HepG2 (cell line): Measurements from ENCODE around the gene EDAR. TPM values are rescaled to one million over a fixed set of nuclear protein-coding genes. Genes with fewer than 3 reads are reported as not detected.

Source experiments
- ATAC-seq: fragments of 200-7000 bp; cut with Tn5 transposase; 3 replicates; pipeline ENCODE4 v1.9.1; 2020; ENCODE audit warnings: mild to moderate bottlenecking, moderate library complexity
- BruUV-seq: library from RNA; stranded (reverse); fragments of 400-500 nt; replicated peaks from 2 replicates; lab custom pipeline; 2021; lab: Mats Ljungman, UMichigan
- CTCF ChIA-PET: fragments of 300-600 bp; formaldehyde crosslinking; extraction: SDS; loops from one replicate; lab custom pipeline; 2021; ENCODE audit warnings: low total read pairs, inconsistent platforms, low intra/inter-chr PET ratio; lab: Yijun Ruan, JAX
- POLR2A ChIA-PET: fragments of 350-600 bp; sonication (Branson Sonifier 250); formaldehyde crosslinking; loops from one replicate; lab custom pipeline; 2020; ENCODE audit warnings: antibody characterized with exemption, inconsistent platforms; lab: Yijun Ruan, JAX
- DNase-seq: peaks from one replicate; pipeline ENCODE4 v3.0.0-alpha.2; 2015; ENCODE audit warnings: low spot score
- FAIRE-seq: peaks from 3 replicates; lab custom pipeline; 2011; peaks lifted over from hg19 to GRCh38; lab: Jason Lieb, UNC
- H2AFZ ChIP-seq: one replicate; pipeline ENCODE4 v1.6.1; 2011; ENCODE audit warnings: low read length, inconsistent platforms
- H3K27ac ChIP-seq: fragments of 300-600 bp; 3 replicates; pipeline ENCODE4 v1.8.0; 2011; ENCODE audit warnings: mixed run types, mild to moderate bottlenecking, mixed read lengths, low read length, inconsistent platforms; ENCODE audit not compliant: insufficient read depth; ENCODE audit errors: extremely low read length
- H3K27me3 ChIP-seq, 2 experiments: fragments of 200-600 bp in 1 of 2; 2 replicates in 1 of 2; 3 replicates in 1 of 2; pipeline versions ENCODE4 v1.6.0 to v1.8.0; 2011; ENCODE audit warnings: low read length in 2 of 2, mild to moderate bottlenecking in 2 of 2, moderate library complexity in 2 of 2, inconsistent platforms in 1 of 2; ENCODE audit not compliant: insufficient read depth in 2 of 2, control insufficient read depth in 1 of 2
- H3K36me3 ChIP-seq, 2 experiments: fragments of 200-600 bp in 1 of 2; replicated peaks in 1 of 2; 2 replicates in 1 of 2; 3 replicates in 1 of 2; pipeline versions ENCODE4 v1.5.1 to v1.8.0; 2011; ENCODE audit warnings: low read length in 2 of 2, inconsistent platforms in 1 of 2; ENCODE audit not compliant: insufficient read depth in 2 of 2, control insufficient read depth in 1 of 2
- H3K4me1 ChIP-seq: 2 replicates; pipeline ENCODE4 v1.5.1; 2012; ENCODE audit warnings: low read length, inconsistent platforms; ENCODE audit not compliant: insufficient read depth
- H3K4me2 ChIP-seq: 2 replicates; pipeline ENCODE4 v1.6.0; 2011; ENCODE audit warnings: low read depth, low read length, inconsistent platforms
- H3K4me3 ChIP-seq, 3 experiments: fragments of 200-600 bp in 1 of 3; sonication (generic), shearing (Covaris generic) in 1 of 3; replicated peaks in 1 of 3; 2 replicates each; pipeline ENCODE4 v1.5.1; 2011 to 2016; ENCODE audit warnings: low read length in 3 of 3, inconsistent platforms in 2 of 3, low read depth in 2 of 3, mild to moderate bottlenecking in 2 of 3, control low read depth in 1 of 3, mixed read lengths in 1 of 3; ENCODE audit not compliant: insufficient read depth in 1 of 3
- H3K79me2 ChIP-seq: one replicate; pipeline ENCODE4 v1.6.1; 2011; ENCODE audit warnings: low read length, inconsistent platforms; ENCODE audit not compliant: insufficient read depth
- H3K9ac ChIP-seq: 2 replicates; pipeline ENCODE4 v1.6.0; 2011; ENCODE audit warnings: mild to moderate bottlenecking, low read depth, low read length, inconsistent platforms; ENCODE audit not compliant: insufficient read depth
- H3K9me3 ChIP-seq: 2 replicates; pipeline ENCODE4 v1.5.1; 2012; ENCODE audit warnings: mild to moderate bottlenecking, low read length
- H4K20me1 ChIP-seq: 2 replicates; pipeline ENCODE4 v1.6.0; 2011; ENCODE audit warnings: inconsistent platforms, mild to moderate bottlenecking, low read length, moderate library complexity; ENCODE audit not compliant: insufficient read depth
- DZIP1 ChIP-seq: sonication (generic); formaldehyde crosslinking; IDR thresholded peaks from 2 replicates; pipeline ENCODE4 v1.5.0; 2020; ENCODE audit warnings: mild to moderate bottlenecking, missing genetic modification reagents
- FOXK2 ChIP-seq: fragments of 450-650 bp; IDR thresholded peaks from 2 replicates; pipeline ENCODE4 v1.6.1; 2016
- KLF13 ChIP-seq: sonication (generic); formaldehyde crosslinking; IDR thresholded peaks from 2 replicates; pipeline ENCODE4 v1.4.0; 2020; ENCODE audit warnings: mild to moderate bottlenecking, missing genetic modification reagents
- SMAD3 ChIP-seq: sonication (generic); formaldehyde crosslinking; IDR thresholded peaks from 2 replicates; pipeline ENCODE4 v1.4.0; 2020; ENCODE audit warnings: missing genetic modification reagents
- TOE1 ChIP-seq: sonication (generic); formaldehyde crosslinking; IDR thresholded peaks from 2 replicates; pipeline ENCODE4 v1.4.0; 2020; ENCODE audit warnings: mild to moderate bottlenecking, missing genetic modification reagents
- ZNF530 ChIP-seq: sonication (generic); formaldehyde crosslinking; IDR thresholded peaks from 2 replicates; pipeline ENCODE4 v1.5.0; 2020; ENCODE audit warnings: low read depth, mild to moderate bottlenecking, missing genetic modification reagents
- ZNF569 ChIP-seq: sonication (generic); formaldehyde crosslinking; IDR thresholded peaks from 2 replicates; pipeline ENCODE4 v1.5.0; 2020; ENCODE audit warnings: mild to moderate bottlenecking, missing genetic modification reagents, moderate library complexity, borderline replicate concordance
- ZNF879 ChIP-seq: sonication (generic); formaldehyde crosslinking; IDR thresholded peaks from 2 replicates; pipeline ENCODE4 v1.8.1; 2023; ENCODE audit warnings: missing genetic modification reagents
- WGBS: methylation state at CpG from one replicate; pipeline ENCODE4 v1.1.6; 2017; ENCODE audit warnings: low lambda C conversion rate; 5-methylcytosine and 5-hydroxymethylcytosine counted together
- in situ Hi-C: cut with HindIII; loops from 2 replicates; pipeline ENCODE4 v1.10.0; 2017; ENCODE audit warnings: low pct_unique_long_range_greater_than_20kb; ENCODE audit not compliant: extremely low pct_ligation_motif_present
- intact Hi-C: fragments of 100-400 bp; cut with micrococcal nuclease; formaldehyde crosslinking; loops from one replicate; pipeline ENCODE4 v1.10.0; 2022; ENCODE audit not compliant: unreplicated experiment
- polyA plus RNA-seq, 8 experiments: library from polyadenylated mRNA; depleted of rRNA in 3 of 8; stranded (reverse) in 7 of 8; unstranded in 1 of 8; fragments of >200 nt; fragmentation: Illumina TruSeq in 4 of 8; extraction: Trizol in 4 of 8; gene quantifications; 2 replicates each; pipeline versions ENCODE4 v1.2.1 to v1.2.3, GENCODE V29; 2011 to 2016; ENCODE audit warnings: low read depth in 4 of 8, missing spikeins in 1 of 8, mixed read lengths in 1 of 8; ENCODE audit not compliant: insufficient read depth in 1 of 8
- total RNA-seq, 5 experiments: library from RNA; depleted of rRNA; stranded (reverse); fragments of >200 nt; fragmentation: Illumina TruSeq; extraction: Trizol; gene quantifications; 2 replicates each; pipeline ENCODE4 v1.2.3, GENCODE V29; 2016; ENCODE audit warnings: low read depth in 1 of 5

The EDAR gene
- total and polyA plus RNA-seq, 2 of the 13 experiments (the other 11 are each of a cell fraction or from before 2014, with no cell fraction given), result not detected

GRCh38 chr2:108945969-108946368, 43.1 kb downstream of the EDAR start:
- Histone ChIP-seq H3K4me1 (peaks cover 9% of the 10 kb centered on the region), H3K9ac (no peak overlapping the region), H3K27me3 (peaks cover 0 to 6% of the 10 kb centered on the region in 2 experiments; a peak in 1 of 5 replicates), H3K79me2 (no peaks in the 10 kb centered on the region), H3K9me3 (peaks cover 23% of the 10 kb centered on the region), H4K20me1 (no peaks in the 10 kb centered on the region), H3K4me2 (no peak overlapping the region), H2AFZ (no peak overlapping the region), H3K27ac (no peak overlapping the region), H3K36me3 (no peaks in the 10 kb centered on the region), H3K4me3 (no peak overlapping the region)
- 46% methylated on average over 5 of the region's 5 CpGs for WGBS
- CTCF ChIA-PET, result no interaction called here
- POLR2A ChIA-PET, result no interaction called here
- DNase-seq (no peak), FAIRE-seq (no peak), ATAC-seq (no peak)
- TF ChIP-seq KLF13 (CRISPR knock-in tag) (no peak), ZNF530 (CRISPR knock-in tag) (no peak), SMAD3 (no peak), DZIP1 (no peak), FOXK2 (no peak), ZNF569 (CRISPR knock-in tag) (no peak), TOE1 (CRISPR knock-in tag) (no peak), ZNF879 (CRISPR knock-in tag) (no peak)
- no TSS peak for BruUV-seq
- intact Hi-C loops (no loop called here), in situ Hi-C loops (no loop called here)
